HG03520 (cell line): ENCODE results near the gene MRM1.

Experiments
- ATAC-seq: cut with Tn5 transposase; IDR thresholded peaks from one replicate; pipeline ENCODE4 v1.9.1; 2021; ENCODE audit warnings: mild to moderate bottlenecking, moderate library complexity; ENCODE audit not compliant: unreplicated experiment

Gene MRM1

GRCh38 chr17:36629252-36629847 is 28.0 kb downstream of the MRM1 start:
- ATAC-seq: no peak

- ATAC-seq: no peak
Observed at GRCh38 chr17:36629970-36630502, 28.7 kb downstream of the MRM1 start.

- no peak for ATAC-seq
Observed at GRCh38 chr17:36631022-36631421, 29.6 kb downstream of the MRM1 start.

- no peak for ATAC-seq
Observed at GRCh38 chr17:36632916-36633771, 31.8 kb downstream of the MRM1 start.

GRCh38 chr17:36640346-36640745 is 39.0 kb downstream of the MRM1 start:
- no peak for ATAC-seq

- no peak for ATAC-seq
Observed at GRCh38 chr17:36640836-36641235, 39.5 kb downstream of the MRM1 start.

GRCh38 chr17:36641331-36641876 is 40.0 kb downstream of the MRM1 start:
- no peak for ATAC-seq

- no peak for ATAC-seq
Observed at GRCh38 chr17:36641877-36642845, 40.8 kb downstream of the MRM1 start.

- ATAC-seq: no peak
Observed at GRCh38 chr17:36643086-36643685, 41.8 kb downstream of the MRM1 start.

- ATAC-seq: no peak
Observed at GRCh38 chr17:36645422-36645821, 44.0 kb downstream of the MRM1 start.

GRCh38 chr17:36647636-36648035 is 46.3 kb downstream of the MRM1 start:
- no peak for ATAC-seq

GRCh38 chr17:36650096-36650775 is 48.9 kb downstream of the MRM1 start:
- no peak for ATAC-seq

GRCh38 chr17:36653374-36653773 is 52.0 kb downstream of the MRM1 start:
- ATAC-seq: no peak

GRCh38 chr17:36653856-36654255 is 52.5 kb downstream of the MRM1 start:
- ATAC-seq: no peak

GRCh38 chr17:36655726-36656125 is 54.3 kb downstream of the MRM1 start:
- ATAC-seq: no peak

GRCh38 chr17:36657390-36657762 is 56.0 kb downstream of the MRM1 start:
- ATAC-seq: no peak

- ATAC-seq: no peak
Observed at GRCh38 chr17:36657763-36658490, 56.5 kb downstream of the MRM1 start.
